ENCODE data around the gene DNAJC8. TPM values are rescaled to one million over a fixed set of nuclear protein-coding genes. Genes with fewer than 3 reads are reported as not detected.

DNAJC8 gene
- total RNA-seq, 4 donors from 2014 or later: 24.3 to 90.9 (median 56.2) TPM

- H3K4me1 ChIP-seq: peaks cover 5% of the 10 kb centered on the region in 2 donors
- TF ChIP-seq CTCF (IDR thresholded peaks at IDR 0.05) (no peak), POLR2A (IDR thresholded peaks at IDR 0.05) (no peak)
- H3K4me3 ChIP-seq: no peak overlapping the region
- intact Hi-C loops (cut with DNase I; ENCODE audit: low total_unique reads): no loop called here
- H3K9me3 ChIP-seq: no peaks in the 10 kb centered on the region
- H3K36me3 ChIP-seq: no peaks in the 10 kb centered on the region
- no peak for DNase-seq
- peak overlapping the region; percentile 79 to 88 for H3K27ac ChIP-seq
- no peaks in the 10 kb centered on the region for H3K27me3 ChIP-seq
Observed at GRCh38 chr1:28249013-28249865, 16.4 kb upstream of the DNAJC8 start.

- Histone ChIP-seq H3K36me3 (no peaks in the 10 kb centered on the region), H3K27ac (peak overlapping the region; percentile 79 to 88), H3K9me3 (no peaks in the 10 kb centered on the region), H3K4me1 (peaks cover 5% of the 10 kb centered on the region in 2 donors), H3K27me3 (no peaks in the 10 kb centered on the region), H3K4me3 (no peak overlapping the region)
- peak; percentile 79 to 85 for DNase-seq
- TF ChIP-seq POLR2A (IDR thresholded peaks at IDR 0.05): no peak
- peak; percentile 89 to 93 (median 90) for TF ChIP-seq CTCF (IDR thresholded peaks at IDR 0.05)
- intact Hi-C loops (cut with DNase I; ENCODE audit: low total_unique reads): no loop called here
Observed at GRCh38 chr1:28248273-28249012, 15.6 kb upstream of the DNAJC8 start.

GRCh38 chr1:28247612-28248272, 14.9 kb upstream of the DNAJC8 start:
- Histone ChIP-seq H3K4me1 (peaks cover 5% of the 10 kb centered on the region in 2 donors), H3K36me3 (no peaks in the 10 kb centered on the region), H3K27me3 (no peaks in the 10 kb centered on the region), H3K27ac (peak overlapping the region; percentile 79 to 88), H3K9me3 (no peaks in the 10 kb centered on the region), H3K4me3 (peak overlapping the region; percentile 14 to 22)
- TF ChIP-seq CTCF (IDR thresholded peaks at IDR 0.05) (no peak), POLR2A (IDR thresholded peaks at IDR 0.05) (no peak)
- intact Hi-C loops (cut with DNase I; ENCODE audit: low total_unique reads): no loop called here
- DNase-seq: no peak

GRCh38 chr1:28246427-28246832, 13.6 kb upstream of the DNAJC8 start:
- H3K4me3 ChIP-seq: peak overlapping the region; percentile 47 to 67
- peak overlapping the region; percentile 72 to 82 for H3K27ac ChIP-seq
- H3K36me3 ChIP-seq: no peaks in the 10 kb centered on the region
- no peaks in the 10 kb centered on the region for H3K9me3 ChIP-seq
- TF ChIP-seq POLR2A (IDR thresholded peaks at IDR 0.05) (no peak), CTCF (IDR thresholded peaks at IDR 0.05) (no peak)
- H3K27me3 ChIP-seq: no peaks in the 10 kb centered on the region
- peaks cover 5% of the 10 kb centered on the region in 2 donors for H3K4me1 ChIP-seq
- intact Hi-C loops (cut with DNase I; ENCODE audit: low total_unique reads): no loop called here
- DNase-seq: no peak

Data from uterus (tissue), 4 donors.